Activated CD4-positive, alpha-beta T cell treated with anti-CD3 and anti-CD28 coated beads, Interleukin-2, amount 50 U/mL, for 48 hours (primary cell): Measurements from ENCODE around the gene FKBP1B.
"Not testable (repeated sequence)": the region's sequence is repeated elsewhere in the genome, so short reads cannot be mapped to it uniquely, and the experiment has no call there.

Experiments used
- DNase-seq, 2 experiments: peaks; one replicate each; pipeline ENCODE4 v3.0.0-alpha.2; 2020

The FKBP1B gene

DNA sequence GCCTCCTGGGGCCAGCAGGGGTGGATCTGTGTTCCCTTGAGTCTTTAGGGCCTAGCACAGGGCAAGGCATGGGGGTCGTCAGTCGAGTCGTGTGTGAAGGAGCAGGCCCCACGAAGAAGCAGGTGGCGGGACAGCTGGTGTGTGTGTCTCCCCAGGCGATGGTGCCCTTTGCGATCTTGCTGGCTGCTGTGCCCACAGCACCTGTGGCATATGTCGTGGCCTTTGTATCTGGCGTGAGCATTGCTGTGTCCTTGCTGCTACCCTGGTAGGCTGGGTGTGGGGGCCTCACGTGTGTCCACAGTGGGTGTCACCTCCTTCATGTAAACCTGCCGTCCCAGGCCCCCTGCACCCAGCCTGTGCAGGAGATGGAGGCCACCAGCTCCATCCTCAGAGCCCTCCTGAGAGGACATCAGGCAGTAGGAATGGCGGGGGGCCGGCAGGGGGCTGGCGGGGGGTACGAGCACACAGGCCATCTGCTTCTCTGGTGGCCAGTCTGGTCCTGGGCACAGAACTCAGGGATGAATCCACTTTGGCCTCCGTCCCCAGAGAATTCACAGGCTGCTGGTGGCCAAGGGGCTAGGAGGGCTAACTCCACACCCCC lies 26.5 kb upstream of the FKBP1B start:
- no peak for DNase-seq

DNA sequence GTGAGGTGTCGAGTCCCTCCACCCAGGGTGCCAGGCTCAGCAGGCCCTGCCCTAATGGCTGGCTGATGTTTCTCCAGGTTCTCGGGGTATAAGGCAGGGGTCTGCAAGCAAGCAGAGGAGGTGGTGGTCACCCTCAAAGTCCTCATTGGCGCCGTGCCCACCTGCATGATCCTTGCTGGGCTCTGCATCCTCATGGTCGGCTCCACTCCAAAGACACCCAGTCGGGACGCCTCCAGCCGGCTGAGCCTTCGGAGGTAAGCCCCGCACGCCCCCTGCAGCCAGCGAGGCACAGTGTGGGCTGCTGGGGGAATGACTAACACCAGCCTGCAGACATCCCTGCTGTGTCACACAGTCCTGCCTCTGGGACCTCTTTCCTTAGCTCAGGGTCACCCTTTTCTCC lies 25.5 kb upstream of the FKBP1B start:
- no peak for DNase-seq

DNA sequence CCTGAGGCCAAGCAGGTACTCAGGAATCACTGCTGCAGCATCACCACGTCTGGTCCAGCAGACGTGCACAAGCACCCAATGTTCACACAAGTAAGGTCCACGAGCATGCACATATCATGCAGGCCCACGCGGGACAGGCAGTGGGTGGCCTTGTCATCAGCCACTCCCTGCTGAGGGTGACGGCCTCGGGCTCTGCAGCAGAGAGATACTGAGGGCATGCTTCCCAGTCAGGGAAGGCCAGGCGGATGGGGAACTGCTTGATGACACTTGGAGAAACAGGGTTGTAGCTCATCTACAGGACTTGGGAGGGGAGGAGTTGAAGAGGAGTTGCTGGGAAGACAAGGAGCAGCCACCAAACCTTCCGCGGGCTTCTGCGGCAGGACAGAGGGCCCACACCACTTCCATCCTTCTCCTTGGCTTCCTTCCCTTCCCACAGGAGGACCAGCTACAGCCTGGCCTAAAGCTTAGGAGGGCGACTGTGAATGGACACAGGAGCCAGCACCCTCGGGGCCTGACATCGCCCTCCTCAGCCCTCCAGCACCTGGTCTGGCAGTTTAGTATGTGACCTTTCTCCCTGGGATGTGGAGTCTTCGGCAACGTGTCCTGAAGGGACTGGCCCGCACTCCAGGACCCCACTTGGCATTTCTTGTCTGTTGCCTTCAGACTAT lies 24.4 kb upstream of the FKBP1B start:
- DNase-seq: no peak

DNA sequence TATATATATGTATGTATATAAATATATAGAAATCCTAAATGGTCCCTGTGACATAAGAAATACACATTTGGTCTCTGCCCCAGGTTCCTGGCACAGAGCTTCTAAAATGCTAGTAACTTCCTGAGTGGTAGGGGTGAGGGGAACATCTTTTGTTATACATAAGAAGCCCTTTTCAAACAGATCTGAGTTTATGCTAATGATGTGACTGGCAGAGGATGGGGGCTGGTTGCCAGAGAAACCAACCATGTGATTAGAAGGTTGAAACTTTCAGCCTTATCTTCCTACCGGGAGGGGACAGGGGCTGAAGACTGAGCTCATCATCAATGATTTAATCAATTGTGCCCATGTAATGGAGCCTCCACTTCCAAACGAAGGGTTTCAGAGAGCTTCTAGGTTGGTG lies 23.3 kb upstream of the FKBP1B start:
- no peak for DNase-seq

DNA sequence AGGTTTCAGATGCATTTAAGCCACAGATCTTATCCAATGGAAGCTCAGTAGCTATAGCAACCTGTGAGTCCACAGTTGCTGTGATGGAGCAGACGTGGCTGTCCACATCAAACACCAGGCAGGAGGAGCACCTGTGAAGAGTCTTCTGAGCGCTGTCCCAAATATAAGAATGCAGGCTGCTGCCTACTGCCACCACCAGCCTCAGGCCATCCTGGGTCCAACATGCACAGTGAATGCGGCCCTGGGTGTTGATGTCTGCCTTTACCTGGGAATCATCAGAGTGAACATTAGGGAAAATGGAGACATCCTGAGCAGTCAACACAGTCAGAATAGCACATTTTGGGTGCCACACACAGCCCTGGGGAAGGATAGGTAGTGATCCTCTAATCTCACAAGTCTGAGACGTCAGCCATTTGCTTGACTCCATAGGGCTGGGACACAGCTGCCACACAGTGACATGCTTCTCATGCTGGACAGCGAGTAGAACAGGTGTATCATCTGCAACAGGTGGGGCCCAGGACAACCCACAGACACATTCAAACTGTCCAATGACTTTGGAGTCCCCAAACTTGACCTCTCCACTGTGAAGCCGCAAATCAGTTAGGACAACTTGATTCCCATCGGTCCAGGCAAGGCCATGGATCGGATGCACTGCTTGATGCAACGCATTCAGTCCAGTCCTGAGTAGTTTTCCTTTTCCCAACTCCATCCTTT lies 10.6 kb upstream of the FKBP1B start:
- no peak for DNase-seq

DNA sequence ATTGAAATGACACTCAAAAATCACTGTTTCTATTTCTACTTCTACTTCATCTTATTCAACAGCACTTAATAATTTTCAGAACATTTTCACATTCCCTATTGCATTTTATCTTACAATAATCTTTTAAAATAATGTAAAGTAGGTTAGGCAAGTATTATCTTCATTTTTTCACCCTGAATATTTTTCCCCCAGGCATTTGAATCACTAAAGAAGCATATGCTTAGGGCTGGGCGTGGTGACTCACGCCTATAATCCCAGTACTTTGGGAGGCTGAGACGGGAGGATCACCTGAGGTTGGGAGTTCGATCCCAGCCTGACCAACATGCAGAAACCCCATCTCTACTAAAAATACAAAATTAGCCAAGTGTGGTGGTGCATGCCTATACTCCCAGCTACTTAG lies 9.0 kb upstream of the FKBP1B start:
- no peak for DNase-seq

DNA sequence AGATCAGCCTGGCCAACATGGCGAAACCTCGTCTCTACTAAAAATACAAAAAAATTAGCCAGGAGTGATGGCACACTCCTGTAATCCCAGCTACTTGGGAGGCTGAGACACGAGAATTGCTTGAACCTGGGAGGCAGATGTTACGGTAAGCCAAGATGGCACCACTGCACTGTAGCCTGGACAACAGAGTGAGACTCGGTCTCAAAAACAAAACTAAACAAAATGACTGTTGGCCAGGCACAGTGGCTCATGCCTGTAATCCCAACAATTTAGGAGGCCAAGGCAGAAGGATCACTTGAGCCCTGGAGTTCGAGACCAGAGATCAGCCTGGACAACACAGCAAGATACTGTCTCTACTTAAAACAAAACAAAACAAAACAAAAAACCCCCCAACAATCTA lies 6.4 kb upstream of the FKBP1B start:
- not testable (repeated sequence) for DNase-seq

DNA sequence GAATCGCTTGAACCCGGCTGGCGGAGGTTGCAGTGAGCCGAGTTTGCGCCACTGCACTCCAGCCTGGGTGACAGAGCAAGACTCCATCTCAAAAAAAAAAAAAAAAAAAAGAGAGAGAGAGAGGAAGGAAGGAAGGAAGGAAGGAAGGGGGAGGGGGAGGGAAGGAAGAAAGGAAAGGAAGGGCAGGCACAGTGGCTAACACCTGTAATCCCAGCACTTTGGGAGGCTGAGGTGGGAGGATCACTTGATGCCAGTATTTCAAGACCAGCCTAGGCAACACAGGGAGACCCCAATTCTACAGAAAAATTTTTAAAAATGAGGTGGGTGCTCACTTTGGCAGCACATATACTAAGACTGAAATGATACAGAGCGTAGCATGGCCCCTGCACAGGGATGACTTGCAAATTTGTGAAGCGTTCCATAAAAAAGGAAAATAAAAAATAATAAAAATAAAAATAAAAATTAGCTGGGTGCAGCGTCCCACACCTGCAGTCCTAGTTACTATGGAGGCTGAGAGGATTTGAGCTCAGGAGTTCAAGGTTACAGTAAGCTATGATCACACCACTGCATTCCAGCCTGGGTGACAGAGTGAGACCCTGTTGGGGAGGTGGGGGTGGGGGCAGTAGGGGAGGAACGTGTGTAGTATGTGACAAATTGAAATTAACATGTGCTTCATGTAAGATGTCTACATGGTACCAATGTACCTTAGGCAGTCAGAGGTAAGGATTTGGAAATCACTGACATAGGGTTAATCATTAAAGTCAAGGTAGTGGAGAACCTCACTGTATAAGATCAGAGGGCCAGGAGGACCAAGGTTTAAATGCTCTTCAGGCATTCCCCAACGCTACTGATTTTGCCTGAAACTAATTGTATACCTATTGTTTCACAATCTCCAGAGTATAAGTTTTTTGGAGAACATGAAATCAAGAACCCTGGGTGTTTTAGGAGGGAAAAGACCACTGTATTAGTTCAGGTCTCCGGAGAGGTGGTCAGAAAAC lies 3.7 kb upstream of the FKBP1B start:
- no peak for DNase-seq

DNA sequence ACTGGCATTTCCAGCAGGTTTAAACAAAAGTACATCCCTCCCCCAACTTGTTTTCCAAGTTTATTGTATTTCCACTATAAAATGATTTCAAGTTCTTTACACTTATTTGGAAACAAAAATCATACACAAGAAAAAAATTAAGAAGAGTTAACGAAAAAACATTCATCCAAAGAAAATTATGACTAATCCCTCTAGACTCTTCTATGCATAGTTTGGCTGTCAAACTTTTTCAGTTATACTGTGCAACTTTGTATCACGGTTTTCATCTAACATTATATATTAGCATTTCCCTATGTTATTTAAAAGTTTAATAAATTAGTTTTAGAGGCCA lies 3.0 kb upstream of the FKBP1B start:
- DNase-seq: no peak

DNA sequence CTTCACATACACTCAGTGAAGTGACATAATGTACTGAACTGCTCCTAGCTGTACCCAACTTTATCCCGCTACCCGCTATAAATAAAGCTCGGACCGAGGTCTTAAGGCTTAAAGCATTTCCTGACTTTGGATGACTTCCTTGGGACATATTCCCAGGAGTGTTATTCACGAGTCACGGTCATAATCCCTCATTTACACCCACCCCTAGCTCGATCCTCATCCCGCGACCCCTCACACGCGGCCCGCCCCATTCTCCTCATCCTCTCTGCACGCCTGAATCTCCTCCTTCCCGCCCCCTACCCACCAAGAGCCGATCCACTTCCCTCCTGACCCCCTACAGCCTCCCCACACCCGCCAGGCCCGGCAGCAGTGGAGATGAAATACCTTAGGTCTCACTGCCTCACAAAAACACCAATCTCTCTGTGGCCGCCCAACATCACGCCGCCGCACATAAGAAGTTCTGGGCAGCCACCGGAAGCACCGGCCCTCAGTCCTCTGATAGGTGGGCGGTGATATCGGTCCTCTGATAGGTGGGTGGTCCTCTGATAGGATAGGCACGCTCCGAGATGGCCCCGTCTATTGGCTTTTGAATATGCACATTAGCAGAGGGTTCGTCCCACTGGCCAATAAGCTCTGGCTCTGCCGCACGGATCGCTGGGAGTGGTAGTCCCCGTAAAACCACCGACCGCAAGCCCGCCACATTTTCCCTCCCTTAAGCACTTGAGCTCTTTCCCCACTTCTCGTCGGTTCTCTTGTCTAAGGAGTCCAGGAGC lies 2.4 kb upstream of the FKBP1B start, which contains the start of gene WDCP:
WDCP (minus strand) TSS at position 462 of the 773 bp plus-strand sequence. CDS start 7,897 bp downstream, outside the sequence.
- DNase-seq: peak; percentile 92 to 95

DNA sequence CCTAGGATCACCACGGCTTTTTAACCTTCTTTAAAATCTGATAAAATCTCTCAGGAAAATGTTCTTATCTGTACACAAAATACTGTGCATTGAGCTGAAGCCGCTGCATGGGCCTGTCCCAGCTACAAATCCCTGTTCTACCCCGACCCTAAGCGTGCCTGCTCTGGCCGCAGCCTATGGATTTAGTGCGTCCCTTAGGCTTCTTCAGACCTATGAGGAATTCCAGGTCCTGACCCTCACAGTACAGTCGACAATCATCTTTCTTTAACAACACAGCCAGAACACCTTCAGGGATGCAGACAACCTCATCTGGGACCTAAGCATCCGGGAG lies 1.9 kb upstream of the FKBP1B start:
- DNase-seq: no peak

DNA sequence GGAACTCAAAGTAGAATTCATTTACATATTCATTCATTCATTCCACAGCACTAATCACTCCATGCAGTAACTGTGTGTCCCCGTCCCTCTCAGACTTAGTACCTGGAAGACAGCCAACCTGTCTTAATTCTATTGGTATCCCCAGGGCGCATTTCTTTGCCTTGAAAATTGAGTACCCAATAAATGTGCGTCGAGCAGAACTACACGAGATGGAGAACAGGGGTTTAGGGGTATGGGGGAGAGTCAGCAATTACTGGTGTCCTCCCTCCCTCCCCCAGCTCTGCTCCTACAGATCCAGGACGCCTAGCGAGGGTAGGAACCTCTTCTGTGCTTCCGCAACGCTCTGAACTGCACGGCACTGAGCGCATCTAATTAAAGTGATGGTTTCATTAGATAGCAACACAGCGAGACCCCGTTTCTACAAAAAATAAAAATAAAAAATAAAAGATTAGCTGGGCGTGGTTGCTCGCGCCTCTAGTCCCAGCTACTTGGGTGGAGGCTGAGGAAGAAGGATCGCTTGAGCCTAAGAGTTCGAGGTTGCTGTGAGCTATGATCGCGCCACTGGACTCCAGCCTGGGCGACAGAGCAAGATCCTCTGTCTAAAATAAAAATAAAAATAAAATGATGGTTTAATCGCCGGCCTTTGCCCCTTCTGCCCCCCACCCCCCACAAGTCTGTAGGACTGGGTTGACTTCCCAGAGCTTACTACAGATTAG lies 614 bp upstream of the FKBP1B start:
- peak; percentile 7 for DNase-seq

DNA sequence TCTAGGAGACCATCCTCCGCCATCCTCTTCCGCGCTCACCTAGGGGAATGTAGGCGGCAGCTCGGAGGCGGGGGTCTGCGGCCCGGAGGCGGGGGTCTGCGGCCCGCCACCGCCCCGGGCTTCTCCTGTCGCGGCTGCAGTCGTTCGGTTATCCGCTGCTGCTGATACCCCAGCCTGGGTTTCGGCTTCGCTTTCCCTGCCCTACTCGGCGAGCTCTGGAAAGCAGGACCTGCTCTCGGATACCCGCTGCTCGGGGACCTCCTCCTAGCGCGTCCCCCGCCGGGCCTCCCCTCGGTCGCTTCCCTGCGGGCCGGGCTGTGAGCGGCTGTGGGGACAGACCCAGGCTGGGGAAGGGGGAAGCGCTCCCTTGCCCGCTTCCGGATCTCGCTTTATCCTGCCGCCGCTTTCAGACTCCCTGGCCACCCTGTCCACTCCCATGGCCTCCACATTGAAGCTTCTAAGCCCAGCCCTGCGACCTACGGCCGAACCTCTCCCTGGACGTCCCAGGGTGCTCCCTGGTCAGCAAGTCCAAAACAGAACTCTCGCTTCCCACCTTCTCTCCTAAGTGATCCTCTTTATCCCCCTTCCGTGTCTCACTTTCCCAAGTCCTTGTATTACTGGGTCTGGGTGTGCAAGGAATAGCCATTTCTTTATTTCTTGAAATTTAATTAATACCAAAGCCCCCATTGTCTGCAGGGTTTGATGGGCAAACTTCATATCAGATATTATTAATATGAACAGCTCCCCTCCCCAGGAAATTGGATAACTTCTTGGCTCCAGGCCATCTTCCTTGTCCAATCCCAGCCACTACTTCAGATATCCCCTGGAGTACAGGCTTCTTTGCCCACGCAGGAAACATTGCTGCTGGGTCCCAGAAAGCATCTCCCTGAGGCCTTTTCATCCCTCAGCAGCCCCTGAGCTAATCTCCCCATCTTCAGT lies 769 bp downstream of the FKBP1B start:
- peak; percentile 10 to 13 for DNase-seq

DNA sequence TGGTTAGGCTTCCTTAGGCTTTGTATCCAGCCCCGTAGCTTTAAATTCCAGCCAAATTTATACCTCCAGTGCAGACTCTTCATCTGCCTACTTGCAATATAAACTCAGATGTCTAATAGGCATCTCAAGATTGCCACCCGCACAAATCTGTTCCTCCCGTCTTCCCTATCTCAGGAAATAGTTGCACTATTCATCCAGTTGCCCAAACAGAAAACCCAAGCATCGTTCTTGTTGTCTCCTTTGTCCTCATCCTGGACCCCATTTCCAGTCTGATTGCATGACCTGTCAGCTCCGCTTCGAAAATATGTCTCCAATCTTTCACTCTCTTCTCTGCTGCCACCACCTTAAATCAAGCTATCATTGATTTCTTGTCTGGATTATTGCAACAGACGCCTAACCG lies 2.3 kb downstream of the FKBP1B start:
- no peak for DNase-seq

DNA sequence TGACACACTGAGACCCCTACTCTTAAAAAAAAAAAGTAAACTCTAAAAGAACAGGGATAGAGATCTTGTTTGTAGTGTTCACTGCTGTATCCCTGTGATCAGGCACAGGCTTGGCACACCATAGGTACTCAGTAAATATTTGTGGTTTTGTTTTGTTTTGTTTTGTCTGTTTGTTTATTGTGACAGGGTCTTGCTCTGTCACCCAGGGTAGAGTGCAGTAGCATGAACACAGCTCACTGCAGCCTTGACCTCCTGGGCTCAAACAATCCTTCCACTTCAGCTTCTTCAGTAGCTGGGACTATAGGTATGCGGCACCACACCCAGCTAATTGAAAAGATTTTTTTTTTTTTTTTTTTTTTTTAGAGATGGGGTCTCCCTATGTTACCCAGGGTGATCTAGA lies 3.4 kb downstream of the FKBP1B start:
- no peak for DNase-seq

DNA sequence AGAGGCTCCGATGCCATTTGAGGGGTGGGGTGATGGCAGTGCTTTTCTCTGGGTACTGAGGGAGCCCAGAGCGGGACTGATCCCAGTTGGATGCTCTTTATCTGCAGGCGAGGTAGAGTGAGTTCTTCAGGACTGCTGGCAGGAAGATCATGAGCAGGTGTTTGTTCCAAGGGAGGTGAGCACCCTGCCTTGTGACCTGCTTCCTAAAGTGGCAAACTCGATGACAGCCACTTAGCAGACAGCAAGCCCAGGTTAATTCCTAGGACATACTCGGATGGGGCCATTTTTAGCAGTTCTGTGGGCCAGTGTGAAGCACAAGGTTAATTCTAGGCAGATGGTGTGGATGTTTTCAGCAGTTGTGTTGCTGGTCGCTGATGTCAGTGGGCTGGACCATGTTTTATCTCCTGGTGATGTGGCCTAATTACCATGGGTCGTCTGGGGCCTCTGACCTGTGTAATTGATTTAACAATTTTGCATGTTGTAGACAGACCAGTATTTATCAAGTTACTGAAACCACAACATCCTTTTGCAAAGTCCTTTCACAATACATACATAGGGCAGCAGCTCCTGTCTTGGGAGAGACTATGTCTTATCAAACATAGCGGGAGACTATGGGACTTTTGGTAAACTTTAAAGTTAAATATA lies 4.9 kb downstream of the FKBP1B start:
- DNase-seq: no peak

DNA sequence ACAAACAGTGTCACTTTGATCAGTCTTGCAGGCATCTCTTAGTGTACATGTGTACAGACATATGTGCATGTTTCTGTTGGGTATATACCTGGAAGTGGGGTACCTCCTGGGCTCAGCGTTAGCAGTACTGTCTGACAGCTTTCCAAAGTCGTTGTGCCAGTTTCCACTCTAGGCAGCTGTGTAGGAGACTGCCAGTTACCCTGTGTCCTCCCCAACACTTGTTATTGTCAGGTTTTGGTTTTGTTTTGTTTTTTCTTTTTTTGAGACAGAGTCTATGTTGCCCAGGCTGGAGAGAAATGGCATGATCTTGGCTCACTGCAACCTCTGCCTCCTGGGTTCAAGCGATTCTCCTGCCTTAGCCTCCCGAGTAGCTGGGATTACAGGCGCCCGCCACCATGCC lies 6.2 kb downstream of the FKBP1B start:
- no peak for DNase-seq

DNA sequence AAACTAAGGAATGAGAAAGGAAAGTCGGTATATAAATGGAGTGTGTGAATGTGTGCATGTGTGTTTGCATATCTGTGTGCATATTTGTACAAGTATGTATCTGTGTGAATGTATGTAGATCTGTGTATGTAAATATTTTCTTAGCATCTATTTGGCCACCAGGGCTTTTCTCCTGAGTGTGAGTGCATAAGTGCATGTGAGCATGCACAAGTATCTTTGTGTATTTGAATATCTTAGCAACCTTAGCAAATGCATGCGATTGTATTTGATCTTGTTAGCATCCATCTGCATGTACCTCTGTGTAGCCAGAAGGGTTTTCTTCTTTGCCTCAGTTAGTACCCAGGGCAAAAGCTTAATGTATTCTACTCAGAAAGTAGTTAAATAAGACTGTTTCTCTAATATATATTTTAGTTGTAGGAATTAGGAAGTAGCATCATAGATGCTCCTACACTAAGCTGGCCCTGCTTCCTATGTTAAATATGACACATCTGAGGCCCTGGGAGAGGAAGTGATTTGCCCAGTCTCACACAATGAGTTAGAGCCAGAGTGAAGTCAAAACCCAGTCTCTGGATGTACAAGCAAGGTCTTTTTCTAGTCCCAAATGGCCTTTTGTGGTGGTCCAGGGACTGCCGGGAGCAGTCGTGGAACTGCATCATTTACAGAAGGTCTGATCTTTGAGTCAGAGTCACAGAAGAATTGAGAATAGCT lies 9.2 kb downstream of the FKBP1B start:
- DNase-seq: no peak

DNA sequence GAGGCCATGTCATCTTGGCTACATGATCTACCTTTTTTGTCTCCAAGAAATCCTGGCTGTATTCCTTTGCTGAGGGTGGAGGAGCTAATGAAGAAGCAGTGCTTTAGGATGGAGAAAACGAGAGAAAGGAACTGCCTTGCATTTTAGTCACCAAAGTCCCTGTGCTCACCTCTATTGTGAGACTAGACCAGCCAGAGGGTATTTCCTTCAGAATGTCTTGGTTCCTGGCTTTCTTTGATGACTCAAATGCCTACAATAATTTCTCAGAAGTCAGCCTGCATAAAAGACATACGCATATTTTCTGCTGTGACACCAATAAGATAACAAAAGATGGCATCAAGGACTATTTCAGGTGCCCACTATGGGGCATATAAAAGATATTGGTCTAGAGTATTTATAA lies 15.8 kb downstream of the FKBP1B start:
- no peak for DNase-seq
